Right lobe of liver (tissue), 6 donors: Measurements from ENCODE around the gene CCDC152. TPM values are rescaled to one million over a fixed set of nuclear protein-coding genes. Genes with fewer than 3 reads are reported as not detected.

Source experiments
- ATAC-seq, 4 donors: fragments of 200-7000 bp; cut with Tn5 transposase; one replicate each; pipeline ENCODE4 v1.9.1; 2020; ENCODE audit warnings: mild to moderate bottlenecking in 4 of 4, moderate library complexity in 4 of 4
- DNase-seq, 3 donors: peaks; one replicate each; pipeline ENCODE4 v3.0.0-alpha.2; 2020
- H3K27ac ChIP-seq, 3 donors: fragments of 200-600 bp; one replicate each; pipeline ENCODE4 v1.8.0; 2022
- H3K27me3 ChIP-seq, 2 donors: fragments of 200-600 bp; one replicate each; pipeline ENCODE4 v1.8.0; 2022
- H3K36me3 ChIP-seq, 4 donors: fragments of 200-600 bp; sonication (generic) in 1 of 4; one replicate each; pipeline versions ENCODE4 v1.5.1 to v1.8.0; 2017 to 2022; ENCODE audit warnings: control low read depth in 1 of 4
- H3K4me1 ChIP-seq, 4 donors: fragments of 200-600 bp; sonication (generic) in 1 of 4; one replicate each; pipeline versions ENCODE4 v1.5.1 to v1.8.0; 2017 to 2022; ENCODE audit warnings: control low read depth in 1 of 4
- H3K4me3 ChIP-seq, 3 donors: fragments of 200-600 bp; one replicate each; pipeline ENCODE4 v1.8.0; 2022
- H3K9me3 ChIP-seq, 4 donors: fragments of 200-600 bp; sonication (generic) in 1 of 4; one replicate each; pipeline versions ENCODE4 v1.5.1 to v1.8.0; 2017 to 2022; ENCODE audit warnings: control low read depth in 1 of 4
- CTCF ChIP-seq, 4 donors: fragments of 200-600 bp in 3 of 4; fragments of 450-650 bp in 1 of 4; IDR thresholded peaks; one replicate each; pipeline versions ENCODE4 v1.5.1 to v1.8.0; 2016 to 2022; ENCODE audit warnings: antibody characterized with exemption in 4 of 4, mild to moderate bottlenecking in 2 of 4
- POLR2A ChIP-seq: fragments of 450-650 bp; IDR thresholded peaks from one replicate; pipeline ENCODE4 v1.6.1; 2017; ENCODE audit warnings: antibody characterized with exemption, mild to moderate bottlenecking
- WGBS: methylation state at CpG from one replicate; pipeline ENCODE4 v1.1.6; 2018; ENCODE audit warnings: low coverage, low lambda C conversion rate; ENCODE audit not compliant: insufficient coverage; ENCODE audit errors: missing lambda C conversion rate; 5-methylcytosine and 5-hydroxymethylcytosine counted together
- intact Hi-C, 2 donors: fragments of 100-400 bp; cut with DNase I; formaldehyde crosslinking; loops; one replicate each; pipeline versions ENCODE4 v1.11.2 to v1.14.1; 2022
- total RNA-seq, 6 experiments: library from RNA; depleted of rRNA in 2 of 6; stranded (reverse); fragments of >200 nt in 2 of 6; fragmentation: NEBNext Ultra II Directional in 3 of 6; extraction: Animal tissue kit (Norgen Biotek cat#: 25700) in 3 of 6; gene quantifications; one replicate each; pipeline versions ENCODE4 v1.1.0 to v1.2.4, GENCODE V29; 2016 to 2023
- donor health status: DM: no; HTN: yes; CAD: no.
- donor health status: DM: no; HTN: no; CAD: no.
- donor health status: DM: no; HTN: no; CAD: no.
- donor health status: DM: no; HTN: yes; CAD: no.
- donor health status: DM: no; HTN: yes; CAD: no.

The CCDC152 gene
- total RNA-seq, 6 experiments from 2014 or later = 0.06 to 1.2 (median 0.42) TPM; not detected in 1

GRCh38 chr5:42791151-42791550, 34.5 kb downstream of the CCDC152 start:
- H3K9me3 ChIP-seq = no peaks in the 10 kb centered on the region
- DNase-seq = no peak
- ATAC-seq = no peak
- no peaks in the 10 kb centered on the region for H3K36me3 ChIP-seq
- H3K4me3 ChIP-seq = no peak overlapping the region
- TF ChIP-seq POLR2A = no peak
- TF ChIP-seq CTCF (IDR thresholded peaks at IDR 0.05) = no peak
- H3K27me3 ChIP-seq = no peaks in the 10 kb centered on the region
- intact Hi-C loops = no loop called here
- H3K27ac ChIP-seq = no peak overlapping the region
- no peaks in the 10 kb centered on the region for H3K4me1 ChIP-seq

- Histone ChIP-seq H3K4me1 (peaks cover 0 to 2% (median 0%) of the 10 kb centered on the region in 4 donors), H3K4me3 (no peak overlapping the region), H3K36me3 (peaks cover 0 to 36% (median 25%) of the 10 kb centered on the region in 4 donors), H3K9me3 (no peaks in the 10 kb centered on the region), H3K27me3 (no peaks in the 10 kb centered on the region), H3K27ac (peak overlapping the region in 1 of 3 donors; percentile 14)
- 26% methylated on average over 6 of the region's 6 CpGs for WGBS
- intact Hi-C loops = no loop called here
- TF ChIP-seq CTCF (IDR thresholded peaks at IDR 0.05) = no peak
- peak; percentile 10 for TF ChIP-seq POLR2A
- no peak for DNase-seq
- ATAC-seq = peak; percentile 62 to 79 (median 72)
Measured at GRCh38 chr5:42798284-42799240, 41.9 kb downstream of the CCDC152 start.

GRCh38 chr5:42799241-42799608, 42.6 kb downstream of the CCDC152 start:
- intact Hi-C loops = no loop called here
- H3K36me3 ChIP-seq = peaks cover 0 to 43% (median 28%) of the 10 kb centered on the region in 4 donors
- no peak for DNase-seq
- H3K9me3 ChIP-seq = no peaks in the 10 kb centered on the region
- no peak overlapping the region for H3K4me3 ChIP-seq
- peaks cover 0 to 7% (median 0%) of the 10 kb centered on the region in 4 donors for H3K4me1 ChIP-seq
- H3K27ac ChIP-seq = peak overlapping the region in 1 of 3 donors; percentile 14
- no peaks in the 10 kb centered on the region for H3K27me3 ChIP-seq
- ATAC-seq = no peak
- TF ChIP-seq CTCF (IDR thresholded peaks at IDR 0.05) (no peak), POLR2A (no peak)

- H3K27me3 ChIP-seq = no peaks in the 10 kb centered on the region
- peak; percentile 16 for TF ChIP-seq POLR2A
- no peak for TF ChIP-seq CTCF (IDR thresholded peaks at IDR 0.05)
- WGBS = 34% methylated on average over 9 of the region's 9 CpGs
- no peak for DNase-seq
- H3K27ac ChIP-seq = no peak overlapping the region
- intact Hi-C loops = loop anchor here in 1 of 2 donors (10.0 kb wide), 1 partner anchor 85 kb away; no protein-coding TSS in a partner anchor
- peaks cover 0 to 47% (median 31%) of the 10 kb centered on the region in 4 donors for H3K36me3 ChIP-seq
- H3K9me3 ChIP-seq = no peaks in the 10 kb centered on the region
- peaks cover 0 to 8% (median 0%) of the 10 kb centered on the region in 4 donors for H3K4me1 ChIP-seq
- no peak overlapping the region for H3K4me3 ChIP-seq
- ATAC-seq = no peak
Measured at GRCh38 chr5:42799668-42800114, 43.1 kb downstream of the CCDC152 start.
